Activated CD8-positive, alpha-beta memory T cell treated with anti-CD3 and anti-CD28 coated beads, Interleukin-2, amount 50 U/mL, for 1 hour (primary cell): ENCODE measurements around the gene DLG2.
"Not testable (repeated sequence)": the region's sequence is repeated elsewhere in the genome, so short reads cannot be mapped to it uniquely, and the experiment has no call there.

Experiments used
- DNase-seq: peaks from one replicate; pipeline ENCODE4 v3.0.0-alpha.2; 2020; ENCODE audit errors: extremely low read depth

The DLG2 gene

GRCh38 chr11:84902445-84902844 lies 724.7 kb downstream of the DLG2 start:
- DNase-seq, result no peak

GRCh38 chr11:84901991-84902390 lies 725.2 kb downstream of the DLG2 start:
- no peak for DNase-seq

- DNase-seq, result no peak
Observed at GRCh38 chr11:84899740-84900139, 727.4 kb downstream of the DLG2 start.

- no peak for DNase-seq
Observed at GRCh38 chr11:84899134-84899533, 728.0 kb downstream of the DLG2 start.

- DNase-seq, result no peak
Observed at GRCh38 chr11:84894666-84895065, 732.5 kb downstream of the DLG2 start.

- no peak for DNase-seq
Observed at GRCh38 chr11:84890676-84891075, 736.5 kb downstream of the DLG2 start.

GRCh38 chr11:84889556-84889955 lies 737.6 kb downstream of the DLG2 start:
- no peak for DNase-seq

GRCh38 chr11:84887055-84887629 lies 740.0 kb downstream of the DLG2 start:
- DNase-seq, result no peak

- no peak for DNase-seq
Observed at GRCh38 chr11:84886344-84886743, 740.8 kb downstream of the DLG2 start.

- DNase-seq, result no peak
Observed at GRCh38 chr11:84884836-84885235, 742.3 kb downstream of the DLG2 start.

GRCh38 chr11:84882056-84882455 lies 745.1 kb downstream of the DLG2 start:
- DNase-seq, result no peak

- no peak for DNase-seq
Observed at GRCh38 chr11:84871116-84871515, 756.0 kb downstream of the DLG2 start.

- DNase-seq, result no peak
Observed at GRCh38 chr11:84870486-84870885, 756.7 kb downstream of the DLG2 start.

GRCh38 chr11:84866922-84867321 lies 760.2 kb downstream of the DLG2 start:
- DNase-seq, result no peak

- DNase-seq, result no peak
Observed at GRCh38 chr11:84865791-84866535, 761.2 kb downstream of the DLG2 start.

GRCh38 chr11:84865257-84865656 lies 761.9 kb downstream of the DLG2 start:
- no peak for DNase-seq

GRCh38 chr11:84857746-84858145 lies 769.4 kb downstream of the DLG2 start:
- DNase-seq, result no peak

- no peak for DNase-seq
Observed at GRCh38 chr11:84855508-84856245, 771.5 kb downstream of the DLG2 start.

GRCh38 chr11:84854498-84854880 lies 772.7 kb downstream of the DLG2 start:
- DNase-seq, result no peak

- no peak for DNase-seq
Observed at GRCh38 chr11:84853841-84854497, 773.2 kb downstream of the DLG2 start.

GRCh38 chr11:84847842-84848241 lies 779.3 kb downstream of the DLG2 start:
- no peak for DNase-seq

- DNase-seq, result not testable (repeated sequence)
Observed at GRCh38 chr11:84840201-84840600, 786.9 kb downstream of the DLG2 start.
